Trophoblast cell (in vitro differentiated cells and primary cell): ENCODE measurements around the gene IMMT.
A peak's percentile ranks its signal among the peaks of the same experiment; 100 is the strongest.

Source experiments
- DNase-seq, 2 donors: peaks; one replicate each; pipeline ENCODE4 v3.0.0-alpha.2; 2016
- H2AFZ ChIP-seq: 2 replicates; pipeline ENCODE4 v1.6.1; 2013; ENCODE audit warnings: low read length, moderate library complexity, mild to moderate bottlenecking; ENCODE audit not compliant: insufficient read depth, poor library complexity
- H2AK5ac ChIP-seq: 2 replicates; pipeline ENCODE4 v1.6.1; 2013; ENCODE audit warnings: mild to moderate bottlenecking, low read length
- H2BK120ac ChIP-seq: 2 replicates; pipeline ENCODE4 v1.6.1; 2013; ENCODE audit warnings: low read length, mild to moderate bottlenecking, moderate library complexity; ENCODE audit not compliant: insufficient read depth, poor library complexity
- H2BK12ac ChIP-seq: 2 replicates; pipeline ENCODE4 v1.6.1; 2013; ENCODE audit warnings: mild to moderate bottlenecking, low read length, moderate library complexity
- H2BK5ac ChIP-seq: 2 replicates; pipeline ENCODE4 v1.6.1; 2013; ENCODE audit warnings: low read length, low read depth, moderate library complexity, mild to moderate bottlenecking; ENCODE audit not compliant: poor library complexity
- H3K14ac ChIP-seq: 2 replicates; pipeline ENCODE4 v1.6.1; 2013; ENCODE audit warnings: mild to moderate bottlenecking, low read length
- H3K18ac ChIP-seq: 2 replicates; pipeline ENCODE4 v1.6.1; 2013; ENCODE audit warnings: mild to moderate bottlenecking, low read length
- H3K23ac ChIP-seq: 2 replicates; pipeline ENCODE4 v1.6.1; 2013; ENCODE audit warnings: low read length
- H3K27ac ChIP-seq: 2 replicates; pipeline ENCODE4 v1.5.1; 2013; ENCODE audit warnings: low read depth, mild to moderate bottlenecking, inconsistent platforms, low read length, moderate library complexity
- H3K27me3 ChIP-seq: 2 replicates; pipeline ENCODE4 v1.6.1; 2013; ENCODE audit warnings: inconsistent platforms, mild to moderate bottlenecking, low read length, moderate library complexity; ENCODE audit not compliant: insufficient read depth
- H3K36me3 ChIP-seq, 2 experiments: 1 replicate in 1 of 2; 2 replicates in 1 of 2; pipeline ENCODE4 v1.6.1; 2013; ENCODE audit warnings: low read length in 2 of 2, mild to moderate bottlenecking in 2 of 2, moderate library complexity in 1 of 2; ENCODE audit not compliant: insufficient read depth in 2 of 2, control insufficient read depth in 1 of 2
- H3K4ac ChIP-seq: 2 replicates; pipeline ENCODE4 v1.6.1; 2013; ENCODE audit warnings: low read depth, mild to moderate bottlenecking, low read length, moderate library complexity
- H3K4me1 ChIP-seq, 2 experiments: 1 replicate in 1 of 2; 2 replicates in 1 of 2; pipeline ENCODE4 v1.6.1; 2013; ENCODE audit warnings: low read length in 2 of 2, mild to moderate bottlenecking in 2 of 2, moderate library complexity in 1 of 2; ENCODE audit not compliant: insufficient read depth in 2 of 2, control insufficient read depth in 1 of 2
- H3K4me2 ChIP-seq: 2 replicates; pipeline ENCODE4 v1.6.1; 2013; ENCODE audit warnings: inconsistent platforms, mild to moderate bottlenecking, low read length, moderate library complexity
- H3K4me3 ChIP-seq: 2 replicates; pipeline ENCODE4 v1.5.1; 2013; ENCODE audit warnings: mild to moderate bottlenecking, low read depth, low read length, inconsistent platforms
- H3K79me1 ChIP-seq: one replicate; pipeline ENCODE4 v1.6.1; 2013; ENCODE audit warnings: low read length
- H3K79me2 ChIP-seq: 2 replicates; pipeline ENCODE4 v1.6.1; 2013; ENCODE audit warnings: low read length, mild to moderate bottlenecking; ENCODE audit not compliant: control insufficient read depth, insufficient read depth, poor library complexity
- H3K9ac ChIP-seq: 2 replicates; pipeline ENCODE4 v1.6.1; 2013; ENCODE audit warnings: mild to moderate bottlenecking, low read length
- H3K9me3 ChIP-seq: 2 replicates; pipeline ENCODE4 v1.6.1; 2013; ENCODE audit warnings: low read depth, mild to moderate bottlenecking, control low read depth, inconsistent platforms, low read length; ENCODE audit not compliant: insufficient read depth
- H4K12ac ChIP-seq: 2 replicates; pipeline ENCODE4 v1.6.1; 2013; ENCODE audit warnings: low read depth, mild to moderate bottlenecking, low read length, moderate library complexity
- H4K8ac ChIP-seq: 2 replicates; pipeline ENCODE4 v1.6.1; 2013; ENCODE audit warnings: low read depth, mild to moderate bottlenecking, low read length, moderate library complexity
- H4K91ac ChIP-seq: one replicate; pipeline ENCODE4 v1.6.1; 2013; ENCODE audit warnings: low read depth, mild to moderate bottlenecking, low read length, moderate library complexity
- WGBS: extraction: QIAGEN DNeasy Blood & Tissue Kit; methylation state at CpG from one replicate; pipeline ENCODE4 v1.1.7; 2013; ENCODE audit warnings: missing lambda C conversion rate; ENCODE audit not compliant: insufficient read length, insufficient coverage; ENCODE audit errors: extremely low coverage; 5-methylcytosine and 5-hydroxymethylcytosine counted together

Gene IMMT

DNA sequence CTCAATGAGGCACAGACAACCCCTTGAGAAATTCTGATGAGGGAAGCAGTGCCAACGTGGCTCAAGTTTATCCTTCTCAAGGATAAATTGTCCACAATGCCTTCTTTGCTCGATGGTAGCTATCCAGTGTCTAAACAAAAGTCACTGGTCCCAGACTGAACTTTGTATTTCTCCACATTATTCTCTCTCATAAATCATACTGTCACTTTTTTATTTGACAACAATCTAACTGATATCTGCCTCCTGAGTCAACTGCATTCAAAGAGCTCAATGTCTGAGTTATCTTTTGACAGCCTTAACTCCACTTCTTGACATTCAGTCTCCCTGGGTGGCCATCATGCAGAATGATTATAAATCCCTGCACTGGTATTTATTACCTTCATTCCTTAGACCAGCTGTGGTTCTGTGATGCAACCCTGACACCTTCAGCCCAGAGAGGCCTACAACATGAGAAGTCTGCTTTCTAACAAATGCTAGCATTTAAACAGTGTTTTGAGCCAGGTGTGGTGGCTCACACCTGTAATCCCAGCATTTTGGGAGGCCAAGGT is 38.2 kb downstream of the IMMT start:
- no peaks in the 10 kb centered on the region for H3K9me3 ChIP-seq
- DNase-seq, result no peak
- H3K27me3 ChIP-seq, result no peaks in the 10 kb centered on the region
- no peak overlapping the region for H2AFZ ChIP-seq
- no peak overlapping the region for H2BK120ac ChIP-seq
- no peak overlapping the region for H3K27ac ChIP-seq
- no peak overlapping the region for H2AK5ac ChIP-seq
- H2BK5ac ChIP-seq, result no peak overlapping the region
- peaks cover 30 to 33% of the 10 kb centered on the region in 2 experiments for H3K36me3 ChIP-seq
- no peak overlapping the region for H3K18ac ChIP-seq
- H3K4me1 ChIP-seq, result no peaks in the 10 kb centered on the region
- H4K8ac ChIP-seq, result no peak overlapping the region
- no peaks in the 10 kb centered on the region for H3K79me2 ChIP-seq
- H3K9ac ChIP-seq, result no peak overlapping the region
- H4K91ac ChIP-seq, result no peak overlapping the region
- no peak overlapping the region for H3K4ac ChIP-seq
- no peak overlapping the region for H3K4me2 ChIP-seq
- H4K12ac ChIP-seq, result no peak overlapping the region
- no peak overlapping the region for H2BK12ac ChIP-seq
- no peak overlapping the region for H3K14ac ChIP-seq
- WGBS, result no CpG with 5 or more reads among the region's 2 CpGs
- H3K79me1 ChIP-seq, result no peaks in the 10 kb centered on the region
- H3K23ac ChIP-seq, result no peak overlapping the region
- H3K4me3 ChIP-seq, result no peak overlapping the region

- Histone ChIP-seq H3K4me2 (no peak overlapping the region), H3K27ac (no peak overlapping the region), H2BK120ac (no peak overlapping the region), H3K4ac (no peak overlapping the region), H4K91ac (no peak overlapping the region), H4K12ac (no peak overlapping the region), H3K4me1 (no peaks in the 10 kb centered on the region), H3K9me3 (no peaks in the 10 kb centered on the region), H3K79me1 (no peaks in the 10 kb centered on the region), H2BK5ac (no peak overlapping the region), H3K79me2 (no peaks in the 10 kb centered on the region), H2BK12ac (no peak overlapping the region), H3K23ac (no peak overlapping the region), H3K36me3 (peaks cover 33 to 41% of the 10 kb centered on the region in 2 experiments), H3K9ac (no peak overlapping the region), H3K27me3 (no peaks in the 10 kb centered on the region), H4K8ac (no peak overlapping the region), H3K14ac (no peak overlapping the region), H2AK5ac (no peak overlapping the region), H3K4me3 (no peak overlapping the region), H2AFZ (no peak overlapping the region), H3K18ac (no peak overlapping the region)
- no peak for DNase-seq
- no CpG with 5 or more reads among the region's 2 CpGs for whole genome bisulfite sequencing
These were observed 44.8 kb downstream of the IMMT start for GRCh38 chr2:86150502-86150901.

DNA sequence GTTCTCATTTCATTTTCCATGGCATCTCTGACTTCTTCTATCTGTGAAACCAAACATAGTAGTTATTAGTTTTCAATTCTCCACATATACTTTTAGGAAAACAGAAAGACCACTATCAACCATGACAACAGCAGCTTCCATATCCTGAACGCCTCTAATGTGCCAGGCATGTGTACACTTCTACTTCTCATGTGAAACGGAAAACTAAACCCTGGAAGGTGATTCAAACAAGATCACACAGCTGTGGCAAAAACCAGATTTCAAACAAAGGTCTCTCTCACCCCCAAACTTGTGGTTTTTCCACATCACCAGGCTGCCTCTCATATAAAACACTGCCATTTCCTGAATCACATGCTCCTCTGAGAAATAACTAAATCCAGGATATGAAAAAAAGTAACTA is 47.5 kb downstream of the IMMT start:
- H3K27ac ChIP-seq, result no peak overlapping the region
- H3K4me3 ChIP-seq, result no peak overlapping the region

DNA sequence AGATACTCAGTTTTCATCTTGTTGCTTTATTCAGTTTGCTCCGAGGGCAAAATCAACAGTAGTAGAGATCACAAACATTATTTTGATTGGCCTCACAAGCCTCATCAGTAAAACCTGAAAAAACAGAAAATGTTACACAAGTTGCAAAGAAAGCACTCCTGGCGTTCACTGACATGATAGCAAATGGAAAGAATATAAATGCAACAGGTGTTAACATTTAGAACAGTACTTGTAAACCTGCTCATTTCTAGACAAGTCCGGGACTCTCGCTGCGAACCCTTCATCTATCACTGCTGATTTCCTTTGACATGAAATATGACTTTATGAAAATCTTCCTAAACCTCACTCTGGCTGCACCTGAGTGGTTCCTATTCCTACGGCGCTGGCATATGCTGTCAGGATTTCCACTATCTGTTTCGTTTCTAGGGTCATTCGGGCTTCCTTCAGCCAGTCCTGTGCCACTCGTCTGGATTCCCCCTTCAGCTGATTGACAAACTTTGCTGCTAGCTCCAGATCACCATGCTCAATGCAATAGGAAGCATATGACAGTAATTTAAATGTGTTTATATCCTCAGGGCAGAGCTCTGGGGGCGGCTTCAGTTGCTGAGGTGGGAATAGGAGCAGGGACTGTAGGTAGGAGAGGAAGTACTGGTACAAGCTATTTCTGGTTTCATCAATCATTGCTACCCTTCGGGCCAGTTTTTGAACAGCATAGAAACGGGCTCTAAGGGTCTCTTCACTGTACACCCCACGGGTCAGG is 51.2 kb downstream of the IMMT start:
- Histone ChIP-seq H3K27ac (no peak overlapping the region), H3K4me1 (no peaks in the 10 kb centered on the region), H4K8ac (no peak overlapping the region), H3K9ac (peak overlapping the region; percentile 58), H3K4me3 (no peak overlapping the region), H3K79me1 (no peaks in the 10 kb centered on the region), H2BK5ac (no peak overlapping the region), H4K12ac (no peak overlapping the region), H3K36me3 (peaks cover 31 to 51% of the 10 kb centered on the region in 2 experiments), H3K4me2 (no peak overlapping the region), H3K4ac (no peak overlapping the region), H2BK120ac (no peak overlapping the region), H2BK12ac (no peak overlapping the region), H3K23ac (no peak overlapping the region), H3K14ac (no peak overlapping the region), H3K27me3 (no peaks in the 10 kb centered on the region), H2AK5ac (no peak overlapping the region), H4K91ac (no peak overlapping the region), H2AFZ (no peak overlapping the region), H3K79me2 (no peaks in the 10 kb centered on the region), H3K18ac (no peak overlapping the region), H3K9me3 (no peaks in the 10 kb centered on the region)
- WGBS, result no CpG with 5 or more reads among the region's 14 CpGs
- no peak for DNase-seq

More for the DNA sequence above, 47.5 kb downstream of the IMMT start:
- no peaks in the 10 kb centered on the region for H3K4me1 ChIP-seq
- H3K79me1 ChIP-seq, result no peaks in the 10 kb centered on the region
- no peak overlapping the region for H3K4ac ChIP-seq
- no peak overlapping the region for H2BK5ac ChIP-seq
- H3K18ac ChIP-seq, result no peak overlapping the region
- no peak overlapping the region for H4K91ac ChIP-seq
- H3K23ac ChIP-seq, result no peak overlapping the region
- WGBS, result no CpG with 5 or more reads among the region's 2 CpGs
- no peaks in the 10 kb centered on the region for H3K27me3 ChIP-seq
- no peak overlapping the region for H2BK12ac ChIP-seq
- H4K8ac ChIP-seq, result no peak overlapping the region
- no peak overlapping the region for H3K14ac ChIP-seq
- no peaks in the 10 kb centered on the region for H3K9me3 ChIP-seq
- H2AK5ac ChIP-seq, result no peak overlapping the region
- no peak for DNase-seq
- peaks cover 35 to 59% of the 10 kb centered on the region in 2 experiments for H3K36me3 ChIP-seq
- H3K79me2 ChIP-seq, result no peaks in the 10 kb centered on the region
- no peak overlapping the region for H3K9ac ChIP-seq
- H2AFZ ChIP-seq, result no peak overlapping the region
- H2BK120ac ChIP-seq, result no peak overlapping the region
- H3K4me2 ChIP-seq, result no peak overlapping the region
- no peak overlapping the region for H4K12ac ChIP-seq
